ENCODE measurements around the gene FSTL4. TPM values are rescaled to one million over a fixed set of nuclear protein-coding genes. Genes with fewer than 3 reads are reported as not detected.

Gene FSTL4
- total and polyA plus RNA-seq, 4 donors, result 0.02 to 0.18 TPM; not detected in 2

GRCh38 chr5:133559960-133560359 is 52.4 kb downstream of the FSTL4 start:
- peaks cover 0 to 4% (median 0%) of the 10 kb centered on the region in 4 donors for H3K9me3 ChIP-seq (ENCODE audit: control insufficient read depth in 4 of 4, low read length in 3 of 4)
- H3K27me3 ChIP-seq (ENCODE audit: control insufficient read depth in 4 of 4, insufficient read depth in 4 of 4, low read length in 3 of 4), result no peaks in the 10 kb centered on the region
- H3K36me3 ChIP-seq (ENCODE audit: control insufficient read depth in 4 of 4, insufficient read depth in 3 of 4, low read depth in 1 of 4, low read length in 3 of 4), result no peaks in the 10 kb centered on the region
- DNase-seq (ENCODE audit: low spot score), result no peak
- no peak overlapping the region for H3K27ac ChIP-seq (ENCODE audit: low read depth in 1 of 2, low read length in 2 of 2)
- no peak overlapping the region for H3K4me3 ChIP-seq (ENCODE audit: low read depth in 1 of 3, low read length in 3 of 3)
- TF ChIP-seq, protein P1, sequence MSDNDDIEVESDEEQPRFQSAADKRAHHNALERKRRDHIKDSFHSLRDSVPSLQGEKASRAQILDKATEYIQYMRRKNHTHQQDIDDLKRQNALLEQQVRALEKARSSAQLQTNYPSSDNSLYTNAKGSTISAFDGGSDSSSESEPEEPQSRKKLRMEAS (IDR thresholded peaks at IDR 0.05), result no peak
- TF ChIP-seq RAD21 (IDR thresholded peaks at IDR 0.05) (no peak), JUND (IDR thresholded peaks at IDR 0.05) (no peak), HNF4A (conservative IDR thresholded peaks at IDR 0.05) (no peak), RXRA (IDR thresholded peaks at IDR 0.05) (no peak), EGR1 (IDR thresholded peaks at IDR 0.05; ENCODE audit: low read depth in 2 of 2) (no peak), FOXA1 (IDR thresholded peaks at IDR 0.05) (no peak), REST (IDR thresholded peaks at IDR 0.05) (no peak), GABPA (IDR thresholded peaks at IDR 0.05 in 1 of 2, conservative IDR thresholded peaks at IDR 0.05 in 1 of 2) (no peak), TAF1 (conservative IDR thresholded peaks at IDR 0.05) (no peak), FOXA2 (IDR thresholded peaks at IDR 0.05) (no peak), SP1 (IDR thresholded peaks at IDR 0.05) (no peak), NR2F2 (IDR thresholded peaks at IDR 0.05) (no peak)
- TF ChIP-seq, protein P2, sequence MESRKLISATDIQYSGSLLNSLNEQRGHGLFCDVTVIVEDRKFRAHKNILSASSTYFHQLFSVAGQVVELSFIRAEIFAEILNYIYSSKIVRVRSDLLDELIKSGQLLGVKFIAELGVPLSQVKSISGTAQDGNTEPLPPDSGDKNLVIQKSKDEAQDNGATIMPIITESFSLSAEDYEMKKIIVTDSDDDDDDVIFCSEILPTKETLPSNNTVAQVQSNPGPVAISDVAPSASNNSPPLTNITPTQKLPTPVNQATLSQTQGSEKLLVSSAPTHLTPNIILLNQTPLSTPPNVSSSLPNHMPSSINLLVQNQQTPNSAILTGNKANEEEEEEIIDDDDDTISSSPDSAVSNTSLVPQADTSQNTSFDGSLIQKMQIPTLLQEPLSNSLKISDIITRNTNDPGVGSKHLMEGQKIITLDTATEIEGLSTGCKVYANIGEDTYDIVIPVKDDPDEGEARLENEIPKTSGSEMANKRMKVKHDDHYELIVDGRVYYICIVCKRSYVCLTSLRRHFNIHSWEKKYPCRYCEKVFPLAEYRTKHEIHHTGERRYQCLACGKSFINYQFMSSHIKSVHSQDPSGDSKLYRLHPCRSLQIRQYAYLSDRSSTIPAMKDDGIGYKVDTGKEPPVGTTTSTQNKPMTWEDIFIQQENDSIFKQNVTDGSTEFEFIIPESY (IDR thresholded peaks at IDR 0.05), result no peak
- TF ChIP-seq, protein P3, sequence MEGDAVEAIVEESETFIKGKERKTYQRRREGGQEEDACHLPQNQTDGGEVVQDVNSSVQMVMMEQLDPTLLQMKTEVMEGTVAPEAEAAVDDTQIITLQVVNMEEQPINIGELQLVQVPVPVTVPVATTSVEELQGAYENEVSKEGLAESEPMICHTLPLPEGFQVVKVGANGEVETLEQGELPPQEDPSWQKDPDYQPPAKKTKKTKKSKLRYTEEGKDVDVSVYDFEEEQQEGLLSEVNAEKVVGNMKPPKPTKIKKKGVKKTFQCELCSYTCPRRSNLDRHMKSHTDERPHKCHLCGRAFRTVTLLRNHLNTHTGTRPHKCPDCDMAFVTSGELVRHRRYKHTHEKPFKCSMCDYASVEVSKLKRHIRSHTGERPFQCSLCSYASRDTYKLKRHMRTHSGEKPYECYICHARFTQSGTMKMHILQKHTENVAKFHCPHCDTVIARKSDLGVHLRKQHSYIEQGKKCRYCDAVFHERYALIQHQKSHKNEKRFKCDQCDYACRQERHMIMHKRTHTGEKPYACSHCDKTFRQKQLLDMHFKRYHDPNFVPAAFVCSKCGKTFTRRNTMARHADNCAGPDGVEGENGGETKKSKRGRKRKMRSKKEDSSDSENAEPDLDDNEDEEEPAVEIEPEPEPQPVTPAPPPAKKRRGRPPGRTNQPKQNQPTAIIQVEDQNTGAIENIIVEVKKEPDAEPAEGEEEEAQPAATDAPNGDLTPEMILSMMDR (IDR thresholded peaks at IDR 0.05; ENCODE audit: low read depth, low read length, missing input control), result no peak
- TF ChIP-seq, protein P4, sequence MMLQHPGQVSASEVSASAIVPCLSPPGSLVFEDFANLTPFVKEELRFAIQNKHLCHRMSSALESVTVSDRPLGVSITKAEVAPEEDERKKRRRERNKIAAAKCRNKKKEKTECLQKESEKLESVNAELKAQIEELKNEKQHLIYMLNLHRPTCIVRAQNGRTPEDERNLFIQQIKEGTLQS (IDR thresholded peaks at IDR 0.05), result no peak
- no peaks in the 10 kb centered on the region for H3K4me1 ChIP-seq (ENCODE audit: control insufficient read depth in 4 of 4, insufficient read depth in 4 of 4, low read length in 3 of 4)
- 68% methylated on average over 5 of the region's 5 CpGs for WGBS
- no peak overlapping the region for H3K9ac ChIP-seq (ENCODE audit: low read depth in 1 of 2, low read length in 2 of 2)

DNA sequence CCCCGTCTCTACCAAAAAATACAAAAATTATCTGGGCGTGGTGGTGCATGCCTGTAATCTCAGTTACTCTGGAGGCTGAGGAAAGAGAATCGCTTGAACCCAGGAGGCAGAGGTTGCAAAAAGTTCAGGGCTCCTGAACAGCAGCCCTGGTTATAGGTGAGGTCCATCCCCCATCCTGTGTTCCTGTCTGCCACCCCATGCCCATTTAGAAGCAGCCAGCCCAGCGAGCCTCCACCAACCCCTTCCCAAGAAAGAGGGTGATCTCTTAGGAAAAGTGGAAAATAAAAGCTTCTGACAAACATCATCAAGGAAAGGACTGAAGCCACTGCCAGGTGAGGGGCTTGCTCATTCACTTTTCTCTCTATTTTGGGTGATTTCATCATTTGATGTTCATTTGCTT is 55.8 kb downstream of the FSTL4 start:
- Histone ChIP-seq H3K9ac (ENCODE audit: low read depth in 1 of 2, low read length in 2 of 2) (no peak overlapping the region), H3K9me3 (ENCODE audit: control insufficient read depth in 4 of 4, low read length in 3 of 4) (no peaks in the 10 kb centered on the region), H3K27ac (ENCODE audit: low read depth in 1 of 2, low read length in 2 of 2) (no peak overlapping the region), H3K4me3 (ENCODE audit: low read depth in 1 of 3, low read length in 3 of 3) (no peak overlapping the region), H3K27me3 (ENCODE audit: control insufficient read depth in 4 of 4, insufficient read depth in 4 of 4, low read length in 3 of 4) (no peaks in the 10 kb centered on the region), H3K4me1 (ENCODE audit: control insufficient read depth in 4 of 4, insufficient read depth in 4 of 4, low read length in 3 of 4) (no peaks in the 10 kb centered on the region), H3K36me3 (ENCODE audit: control insufficient read depth in 4 of 4, insufficient read depth in 3 of 4, low read depth in 1 of 4, low read length in 3 of 4) (no peaks in the 10 kb centered on the region)
- WGBS, result 78% methylated on average over 4 of the region's 4 CpGs
- no peak for TF ChIP-seq JUND (IDR thresholded peaks at IDR 0.05)
- TF ChIP-seq, protein P4 (IDR thresholded peaks at IDR 0.05), result no peak
- no peak for TF ChIP-seq HNF4A (conservative IDR thresholded peaks at IDR 0.05)
- no peak for TF ChIP-seq RXRA (IDR thresholded peaks at IDR 0.05)
- TF ChIP-seq FOXA1 (IDR thresholded peaks at IDR 0.05), result no peak
- TF ChIP-seq SP1 (IDR thresholded peaks at IDR 0.05), result no peak
- DNase-seq (ENCODE audit: low spot score), result no peak

Measured in liver (tissue), 9 donors.